Stimulated activated CD8-positive, alpha-beta memory T cell treated with anti-CD3 and anti-CD28 coated beads, Interleukin-15, amount 100 ng/mL, for 24 hours (primary cell): Measurements from ENCODE around the gene MOSMO.
"Not testable (repeated sequence)": the region's sequence is repeated elsewhere in the genome, so short reads cannot be mapped to it uniquely, and the experiment has no call there.

Experiments used
- DNase-seq: peaks from one replicate; pipeline ENCODE4 v3.0.0-alpha.2; 2020; ENCODE audit warnings: low read depth

MOSMO gene

DNA sequence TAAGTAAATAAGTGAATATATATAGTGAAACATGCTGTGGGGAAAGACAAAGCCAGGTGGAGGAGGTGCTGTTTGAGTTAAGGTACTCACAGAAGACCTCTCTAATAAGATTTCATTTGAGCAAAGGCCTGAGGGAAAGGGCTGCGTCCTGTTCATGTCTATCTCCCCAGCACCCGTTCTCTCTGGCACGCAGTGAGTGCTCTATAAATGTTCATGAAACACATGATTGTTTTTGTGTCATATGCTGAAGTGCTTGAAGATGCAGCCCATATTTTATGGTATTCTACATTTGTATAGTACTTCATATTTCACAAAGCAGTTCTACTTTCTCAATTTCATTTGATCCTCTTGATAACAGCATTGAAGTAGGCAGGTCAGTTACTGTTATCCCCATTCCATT is 85.4 kb downstream of the MOSMO start:
- no peak for DNase-seq

GRCh38 chr16:22093996-22094395 is 86.1 kb downstream of the MOSMO start:
- DNase-seq: no peak

GRCh38 chr16:22098405-22099255 is 90.7 kb downstream of the MOSMO start:
- DNase-seq: no peak

GRCh38 chr16:22099256-22099975 is 91.5 kb downstream of the MOSMO start:
- no peak for DNase-seq

DNA sequence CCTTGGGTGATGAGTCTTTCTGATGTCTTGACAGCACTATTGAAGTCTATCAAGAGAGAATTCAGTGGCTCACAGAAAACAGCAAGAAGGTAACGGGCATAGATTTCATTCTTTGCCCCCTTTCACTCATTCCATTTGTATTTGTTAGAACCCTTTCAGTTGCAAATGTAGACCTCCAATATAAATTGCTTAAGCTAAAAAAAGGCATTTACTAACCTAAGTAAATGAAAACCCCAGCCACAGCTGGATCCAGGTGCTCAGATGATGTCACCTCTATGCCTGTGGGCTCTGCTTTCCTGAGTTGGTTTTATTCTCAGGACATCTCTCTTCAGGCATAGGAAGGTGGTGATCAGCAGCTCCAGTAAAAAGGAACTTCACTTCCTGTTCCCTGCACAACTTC is 95.5 kb downstream of the MOSMO start:
- DNase-seq: no peak

- no peak for DNase-seq
Measured at GRCh38 chr16:22109258-22109898, 101.5 kb downstream of the MOSMO start.

GRCh38 chr16:22111629-22112028 is 103.7 kb downstream of the MOSMO start:
- DNase-seq: not testable (repeated sequence)

DNA sequence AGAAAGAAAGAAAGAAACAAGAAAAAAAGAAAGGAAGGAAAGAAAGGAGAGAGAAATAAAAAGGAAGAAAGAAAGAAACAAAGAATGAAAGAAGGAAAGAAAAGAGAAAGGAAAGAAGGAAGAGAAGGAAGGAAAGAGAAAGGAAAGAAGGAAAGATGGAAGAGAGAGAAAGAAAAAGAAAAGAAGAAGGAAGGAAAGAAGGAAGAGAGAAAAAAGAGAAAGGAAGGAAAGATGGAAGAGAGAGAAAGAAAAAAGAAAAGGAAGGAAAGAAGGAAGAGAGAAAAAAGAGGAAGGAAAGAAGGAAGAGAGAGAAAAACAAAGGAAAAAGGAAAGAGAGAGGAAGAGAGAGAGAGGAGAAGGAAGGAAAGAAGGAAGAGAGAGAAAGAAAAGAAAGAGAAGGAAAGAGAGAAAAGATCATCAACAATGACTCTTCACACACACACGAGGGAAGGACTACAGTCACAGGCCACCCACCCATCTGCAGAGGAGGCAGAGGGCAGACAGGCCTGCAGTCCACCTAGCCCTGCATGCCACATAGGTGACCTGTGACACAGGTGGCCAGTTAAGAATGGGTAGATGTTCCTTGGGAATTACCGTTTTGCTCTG is 108.3 kb downstream of the MOSMO start:
- DNase-seq: no peak

DNA sequence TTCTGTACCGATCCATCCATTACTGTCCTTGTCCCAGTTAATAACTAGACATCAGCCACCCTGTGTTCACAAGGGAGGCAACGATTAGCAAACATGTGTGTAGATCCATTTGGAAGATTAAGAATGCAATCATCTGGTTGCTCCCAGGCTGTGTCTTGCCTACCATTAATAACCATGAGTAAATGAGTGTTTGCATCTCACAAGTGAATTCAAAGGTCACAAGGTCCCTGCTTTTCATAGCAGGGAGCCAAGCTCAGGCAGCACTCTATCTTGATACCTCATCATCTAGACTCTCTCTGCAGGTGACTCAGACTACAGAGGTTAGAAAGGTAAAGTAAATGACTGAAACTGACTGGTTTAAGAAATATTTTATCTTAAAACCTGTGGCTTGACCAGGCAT is 109.7 kb downstream of the MOSMO start:
- DNase-seq: no peak

DNA sequence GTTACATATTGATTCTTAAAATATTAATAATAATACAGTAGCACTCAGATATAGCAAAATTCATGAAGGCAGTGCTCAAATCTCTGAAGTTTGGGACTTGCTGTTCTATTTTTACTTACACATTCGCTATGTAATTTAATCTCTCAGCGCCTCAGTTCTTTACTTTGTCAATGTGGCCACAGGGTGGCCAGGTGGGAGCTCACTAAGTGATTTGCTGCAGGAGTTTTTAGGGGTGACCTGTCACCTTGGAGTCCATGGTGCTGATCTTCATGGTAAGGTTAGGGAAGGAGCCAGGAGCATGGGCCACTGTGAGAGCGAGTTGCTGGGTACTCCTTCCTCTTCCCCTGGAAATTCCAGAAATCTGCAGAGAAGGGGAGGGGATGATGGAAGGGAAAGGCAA is 112.5 kb downstream of the MOSMO start:
- DNase-seq: no peak

GRCh38 chr16:22122239-22122638 is 114.3 kb downstream of the MOSMO start:
- no peak for DNase-seq

GRCh38 chr16:22123146-22123545 is 115.2 kb downstream of the MOSMO start:
- DNase-seq: no peak

DNA sequence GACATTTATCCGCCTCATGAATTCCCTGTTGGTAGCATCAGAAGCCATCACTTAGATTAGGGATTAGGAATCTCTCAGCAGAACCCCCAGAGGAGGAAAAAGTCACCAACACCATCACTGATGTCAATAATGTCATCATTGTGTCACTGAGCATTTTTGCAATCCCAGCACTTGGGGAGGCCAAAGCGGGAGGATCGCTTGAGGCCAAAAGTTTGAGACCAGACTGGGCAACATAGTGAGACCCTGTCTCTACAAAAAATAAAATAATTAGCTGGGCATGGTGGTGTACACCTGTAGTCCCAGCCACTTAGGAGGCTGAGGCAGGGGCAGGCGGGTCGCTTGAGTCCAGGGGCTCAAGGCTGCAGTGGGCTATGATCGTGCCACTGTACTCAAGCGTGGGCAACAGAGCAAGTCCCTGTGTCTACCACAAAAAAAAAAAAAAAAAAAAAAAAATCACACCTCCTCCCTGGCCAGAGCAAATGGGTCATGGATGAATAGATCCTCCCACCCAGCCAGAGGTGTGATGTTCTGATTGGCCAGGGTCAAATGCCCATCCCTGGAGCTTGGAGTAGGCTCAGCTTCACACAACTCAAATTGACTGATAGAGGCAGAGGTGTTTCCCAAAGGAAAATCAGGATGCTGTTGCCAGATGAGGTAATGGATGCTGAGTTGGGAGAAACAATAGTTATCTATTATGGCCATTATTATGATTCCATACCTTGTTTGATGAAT is 116.0 kb downstream of the MOSMO start:
- no peak for DNase-seq

- no peak for DNase-seq
Measured at GRCh38 chr16:22124583-22125284, 116.8 kb downstream of the MOSMO start.

GRCh38 chr16:22126037-22126558 is 118.2 kb downstream of the MOSMO start:
- DNase-seq: no peak

DNA sequence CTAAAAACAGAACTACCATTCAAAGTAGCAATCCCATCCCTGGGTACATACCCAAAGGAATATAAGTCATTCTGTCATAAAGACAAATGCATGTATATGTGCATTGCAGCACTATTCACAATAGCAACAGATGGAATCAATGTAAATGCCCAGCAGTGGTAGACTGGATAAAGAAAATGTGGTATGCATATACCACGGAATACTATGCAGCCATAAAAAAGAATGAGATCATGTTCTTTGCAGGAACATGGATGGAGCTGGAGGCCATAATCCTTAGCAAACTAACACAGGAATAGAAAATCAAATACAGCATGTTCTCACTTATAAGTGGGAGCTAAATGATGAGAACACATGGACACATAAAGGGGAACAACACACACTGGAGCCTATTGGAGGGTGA is 120.6 kb downstream of the MOSMO start:
- not testable (repeated sequence) for DNase-seq

GRCh38 chr16:22130528-22130927 is 122.6 kb downstream of the MOSMO start:
- no peak for DNase-seq

DNA sequence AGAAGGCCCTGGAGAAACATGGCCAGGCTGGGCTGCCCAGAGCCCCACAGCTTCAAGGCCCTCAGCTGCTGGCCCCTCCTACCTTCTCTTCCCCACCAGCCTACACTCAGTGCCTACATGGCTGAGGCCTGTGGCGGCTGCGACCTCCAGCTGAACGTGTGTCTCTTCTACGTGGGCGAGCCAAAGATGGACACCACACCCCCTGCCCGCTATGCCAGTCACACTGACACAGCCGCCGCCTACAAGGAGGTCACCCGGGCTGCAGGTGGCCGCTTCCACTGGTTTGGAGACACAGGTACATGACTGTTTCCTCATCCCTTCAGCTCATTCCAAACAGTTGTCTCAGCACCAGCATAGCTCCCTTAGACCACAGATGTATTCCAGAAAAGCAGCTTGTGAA is 124.9 kb downstream of the MOSMO start:
- no peak for DNase-seq
